Neural crest cell (in vitro differentiated cells): ENCODE results near the gene C17orf75. TPM values are rescaled to one million over a fixed set of nuclear protein-coding genes. Genes with fewer than 3 reads are reported as not detected.
A peak's percentile ranks its signal among the peaks of the same experiment; 100 is the strongest.
"Not testable (repeated sequence)": the region's sequence is repeated elsewhere in the genome, so short reads cannot be mapped to it uniquely, and the experiment has no call there.

ENCODE experiments used
- DNase-seq: peaks from one replicate; pipeline ENCODE4 v3.0.0; 2021; ENCODE audit warnings: low read depth, mixed read lengths, low spot score
- H3K27ac Mint-ChIP-seq: one replicate; pipeline ENCODE4 v1.8.0; 2021; ENCODE audit warnings: mild to moderate bottlenecking, mixed read lengths; ENCODE audit not compliant: unreplicated experiment
- H3K27me3 Mint-ChIP-seq: 2 replicates; pipeline ENCODE4 v1.8.0; 2021; ENCODE audit warnings: low read depth, mild to moderate bottlenecking, mixed read lengths
- H3K36me3 Mint-ChIP-seq: 2 replicates; pipeline ENCODE4 v1.8.0; 2021; ENCODE audit warnings: low read depth, mild to moderate bottlenecking, mixed read lengths
- H3K4me1 Mint-ChIP-seq: 2 replicates; pipeline ENCODE4 v1.8.0; 2021; ENCODE audit warnings: mixed read lengths
- H3K4me3 Mint-ChIP-seq: one replicate; pipeline ENCODE4 v1.8.0; 2021; ENCODE audit warnings: mild to moderate bottlenecking, mixed read lengths
- H3K9me3 Mint-ChIP-seq: 2 replicates; pipeline ENCODE4 v1.8.0; 2021; ENCODE audit warnings: mixed read lengths
- total RNA-seq: library from RNA; stranded (reverse); gene quantifications from 2 replicates; pipeline ENCODE4 v1.2.1, GENCODE V29; 2021
- TF ChIP-seq, protein P1 (sequence below): fragments of 200-600 bp; sonication (generic); conservative IDR thresholded peaks from 2 replicates; pipeline ENCODE4 v1.5.0; 2021; ENCODE audit warnings: antibody characterized with exemption, mild to moderate bottlenecking

Gene C17orf75
- total RNA-seq, 1 donor from 2014 or later, result 52.8 TPM

- peak; percentile 84 for DNase-seq
- H3K4me3 Mint-ChIP-seq, result peak overlapping the region; percentile 44
- no peaks in the 10 kb centered on the region for H3K9me3 Mint-ChIP-seq
- no peaks in the 10 kb centered on the region for H3K36me3 Mint-ChIP-seq
- no peak overlapping the region for H3K27ac Mint-ChIP-seq
- H3K27me3 Mint-ChIP-seq, result peaks cover 3% of the 10 kb centered on the region
- peaks cover 25% of the 10 kb centered on the region for H3K4me1 Mint-ChIP-seq
- TF ChIP-seq, protein P1, sequence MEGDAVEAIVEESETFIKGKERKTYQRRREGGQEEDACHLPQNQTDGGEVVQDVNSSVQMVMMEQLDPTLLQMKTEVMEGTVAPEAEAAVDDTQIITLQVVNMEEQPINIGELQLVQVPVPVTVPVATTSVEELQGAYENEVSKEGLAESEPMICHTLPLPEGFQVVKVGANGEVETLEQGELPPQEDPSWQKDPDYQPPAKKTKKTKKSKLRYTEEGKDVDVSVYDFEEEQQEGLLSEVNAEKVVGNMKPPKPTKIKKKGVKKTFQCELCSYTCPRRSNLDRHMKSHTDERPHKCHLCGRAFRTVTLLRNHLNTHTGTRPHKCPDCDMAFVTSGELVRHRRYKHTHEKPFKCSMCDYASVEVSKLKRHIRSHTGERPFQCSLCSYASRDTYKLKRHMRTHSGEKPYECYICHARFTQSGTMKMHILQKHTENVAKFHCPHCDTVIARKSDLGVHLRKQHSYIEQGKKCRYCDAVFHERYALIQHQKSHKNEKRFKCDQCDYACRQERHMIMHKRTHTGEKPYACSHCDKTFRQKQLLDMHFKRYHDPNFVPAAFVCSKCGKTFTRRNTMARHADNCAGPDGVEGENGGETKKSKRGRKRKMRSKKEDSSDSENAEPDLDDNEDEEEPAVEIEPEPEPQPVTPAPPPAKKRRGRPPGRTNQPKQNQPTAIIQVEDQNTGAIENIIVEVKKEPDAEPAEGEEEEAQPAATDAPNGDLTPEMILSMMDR, result peak; percentile 88
Observed at GRCh38 chr17:32319548-32319905, 22.4 kb downstream of the C17orf75 start.

GRCh38 chr17:32318071-32318470 lies 23.9 kb downstream of the C17orf75 start:
- H3K4me3 Mint-ChIP-seq, result no peak overlapping the region
- TF ChIP-seq, protein P1, result no peak
- H3K4me1 Mint-ChIP-seq, result peaks cover 28% of the 10 kb centered on the region
- DNase-seq, result no peak
- no peak overlapping the region for H3K27ac Mint-ChIP-seq
- peaks cover 3% of the 10 kb centered on the region for H3K27me3 Mint-ChIP-seq
- H3K36me3 Mint-ChIP-seq, result no peaks in the 10 kb centered on the region
- no peaks in the 10 kb centered on the region for H3K9me3 Mint-ChIP-seq

DNA sequence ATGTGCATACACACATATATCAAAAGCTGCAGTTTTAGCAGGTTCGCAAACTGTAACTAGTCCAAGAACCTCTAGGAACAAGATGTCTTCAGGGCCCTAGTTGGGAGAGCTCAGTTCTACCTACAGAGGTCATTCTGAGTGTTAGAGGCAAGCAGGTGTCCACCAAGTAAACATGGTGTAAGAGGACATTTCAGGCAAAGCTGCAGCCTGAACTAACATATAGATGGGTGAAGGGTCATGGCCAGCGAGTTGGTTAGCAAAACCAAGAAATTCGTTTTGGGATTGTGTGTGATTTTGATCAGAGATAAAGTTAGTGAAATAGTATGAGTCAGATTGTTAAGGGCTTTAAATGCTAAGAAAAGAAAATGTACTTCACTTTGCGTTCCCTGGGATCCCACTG lies 24.6 kb downstream of the C17orf75 start:
- Mint-ChIP-seq H3K36me3 (no peaks in the 10 kb centered on the region), H3K27me3 (peaks cover 3% of the 10 kb centered on the region), H3K27ac (no peak overlapping the region), H3K4me3 (no peak overlapping the region), H3K4me1 (peaks cover 28% of the 10 kb centered on the region), H3K9me3 (no peaks in the 10 kb centered on the region)
- TF ChIP-seq, protein P1, result no peak
- no peak for DNase-seq

DNA sequence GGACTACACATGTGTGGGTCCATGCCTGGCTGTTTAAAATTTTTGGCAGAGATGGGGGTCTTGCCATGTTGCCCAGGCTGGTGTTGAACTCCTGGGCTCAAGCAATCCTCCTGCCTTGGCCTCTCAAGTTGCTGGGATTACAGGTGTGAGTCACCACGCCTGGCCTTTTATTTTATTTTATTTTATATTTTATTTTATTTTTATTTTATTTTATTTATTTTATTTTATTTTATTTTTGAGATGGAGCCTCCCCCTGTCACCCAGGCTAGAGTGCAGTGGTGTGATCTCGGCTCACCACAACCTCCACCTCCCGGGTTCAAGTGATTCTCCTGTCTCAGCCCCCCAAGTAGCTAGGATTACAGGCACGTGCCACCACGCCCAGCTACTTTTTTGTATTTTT lies 25.3 kb downstream of the C17orf75 start:
- DNase-seq, H3K9me3 Mint-ChIP-seq, H3K27ac Mint-ChIP-seq, H3K4me3 Mint-ChIP-seq, H3K36me3 Mint-ChIP-seq, H3K27me3 Mint-ChIP-seq: not testable (repeated sequence)
- peaks cover 30% of the 10 kb centered on the region for H3K4me1 Mint-ChIP-seq

DNA sequence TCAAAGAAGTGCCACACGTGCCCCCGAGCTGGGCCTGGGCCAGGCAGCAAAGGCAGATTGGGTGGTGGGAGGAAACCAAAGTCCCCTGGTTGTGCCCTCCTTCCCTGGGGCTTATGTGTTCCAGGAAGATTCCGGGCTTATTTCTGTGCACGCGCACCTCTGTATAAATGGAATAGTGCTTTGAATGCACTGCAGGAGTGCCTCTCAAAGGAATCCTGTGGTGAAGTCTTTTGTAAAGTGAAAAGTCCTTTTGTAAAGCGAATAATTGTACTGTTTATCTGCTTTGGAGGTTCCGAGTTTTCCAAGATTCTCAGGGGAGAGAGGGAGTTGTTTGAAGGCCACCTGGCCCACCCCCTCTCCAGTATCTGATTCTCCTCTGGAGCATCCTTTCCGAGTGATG lies 26.8 kb downstream of the C17orf75 start:
- H3K4me3 Mint-ChIP-seq, result no peak overlapping the region

GRCh38 chr17:32314636-32315035 lies 27.3 kb downstream of the C17orf75 start:
- Mint-ChIP-seq H3K4me1 (peaks cover 38% of the 10 kb centered on the region), H3K27ac (no peak overlapping the region), H3K9me3 (no peaks in the 10 kb centered on the region), H3K27me3 (peaks cover 3% of the 10 kb centered on the region), H3K36me3 (no peaks in the 10 kb centered on the region), H3K4me3 (no peak overlapping the region)
- TF ChIP-seq, protein P1, result no peak
- no peak for DNase-seq

More for the DNA sequence above, 26.8 kb downstream of the C17orf75 start:
- H3K27me3 Mint-ChIP-seq, result peaks cover 3% of the 10 kb centered on the region
- H3K36me3 Mint-ChIP-seq, result no peaks in the 10 kb centered on the region
- no peak for DNase-seq
- H3K9me3 Mint-ChIP-seq, result no peaks in the 10 kb centered on the region
- H3K27ac Mint-ChIP-seq, result no peak overlapping the region
- H3K4me1 Mint-ChIP-seq, result peaks cover 39% of the 10 kb centered on the region
- TF ChIP-seq, protein P1, result no peak
